H9 (cell line): ENCODE data around the gene RBFA. TPM values are rescaled to one million over a fixed set of nuclear protein-coding genes. Genes with fewer than 3 reads are reported as not detected.

Experiments
- DNase-seq: peaks from one replicate; pipeline ENCODE4 v3.0.0-alpha.2; 2017
- H2AFZ ChIP-seq: one replicate; pipeline ENCODE4 v1.6.1; 2013; ENCODE audit warnings: mild to moderate bottlenecking, low read length, control low read depth, moderate library complexity
- H2AK5ac ChIP-seq: 2 replicates; pipeline ENCODE4 v1.6.1; 2013; ENCODE audit warnings: low read length, control low read depth, mixed read lengths; ENCODE audit not compliant: insufficient read length
- H2BK120ac ChIP-seq: one replicate; pipeline ENCODE4 v1.6.1; 2013; ENCODE audit warnings: low read depth, mild to moderate bottlenecking, low read length, control low read depth, inconsistent platforms; ENCODE audit not compliant: poor library complexity, severe bottlenecking
- H2BK12ac ChIP-seq: 2 replicates; pipeline ENCODE4 v1.6.1; 2013; ENCODE audit warnings: low read length, control low read depth, mixed read lengths, low read depth; ENCODE audit not compliant: insufficient read length
- H2BK15ac ChIP-seq: 2 replicates; pipeline ENCODE4 v1.6.1; 2013; ENCODE audit warnings: low read depth, low read length, control low read depth
- H2BK20ac ChIP-seq: one replicate; pipeline ENCODE4 v1.6.1; 2013; ENCODE audit warnings: low read depth, mild to moderate bottlenecking, low read length, control low read depth, inconsistent platforms; ENCODE audit not compliant: poor library complexity, severe bottlenecking
- H2BK5ac ChIP-seq: 2 replicates; pipeline ENCODE4 v1.6.1; 2013; ENCODE audit warnings: low read length, control low read depth, mixed read lengths; ENCODE audit not compliant: insufficient read length
- H3K14ac ChIP-seq: 2 replicates; pipeline ENCODE4 v1.6.1; 2013; ENCODE audit warnings: low read length, control low read depth; ENCODE audit not compliant: insufficient read depth
- H3K18ac ChIP-seq: 2 replicates; pipeline ENCODE4 v1.6.1; 2013; ENCODE audit warnings: low read depth, mild to moderate bottlenecking, mixed read lengths, low read length, control low read depth; ENCODE audit not compliant: insufficient read length
- H3K23ac ChIP-seq: 2 replicates; pipeline ENCODE4 v1.6.1; 2013; ENCODE audit warnings: low read length, control low read depth, mixed read lengths, low read depth; ENCODE audit not compliant: insufficient read length
- H3K23me2 ChIP-seq: 2 replicates; pipeline ENCODE4 v1.6.1; 2013; ENCODE audit warnings: low read depth, mild to moderate bottlenecking, mixed read lengths, low read length, control low read depth; ENCODE audit not compliant: insufficient read length, poor library complexity, severe bottlenecking
- H3K27ac ChIP-seq: 2 replicates; pipeline ENCODE4 v1.5.1; 2013; ENCODE audit warnings: low read length, control low read depth, mixed read lengths, low read depth; ENCODE audit not compliant: insufficient read length
- H3K27me3 ChIP-seq: 2 replicates; pipeline ENCODE4 v1.6.1; 2013; ENCODE audit warnings: low read length, control low read depth, inconsistent platforms; ENCODE audit not compliant: insufficient read depth
- H3K4ac ChIP-seq: 2 replicates; pipeline ENCODE4 v1.6.1; 2013; ENCODE audit warnings: low read depth, mild to moderate bottlenecking, control low read depth, inconsistent platforms, low read length, moderate library complexity
- H3K4me1 ChIP-seq: 2 replicates; pipeline ENCODE4 v1.6.1; 2013; ENCODE audit warnings: low read length, control low read depth, inconsistent platforms; ENCODE audit not compliant: insufficient read depth
- H3K4me2 ChIP-seq: 2 replicates; pipeline ENCODE4 v1.6.1; 2013; ENCODE audit warnings: low read length, control low read depth, mixed read lengths; ENCODE audit not compliant: insufficient read length, insufficient read depth
- H3K56ac ChIP-seq: 2 replicates; pipeline ENCODE4 v1.6.1; 2013; ENCODE audit warnings: low read depth, mild to moderate bottlenecking, mixed read lengths, low read length, control low read depth; ENCODE audit not compliant: insufficient read length
- H3K79me1 ChIP-seq: 2 replicates; pipeline ENCODE4 v1.6.1; 2013; ENCODE audit warnings: low read depth, mild to moderate bottlenecking, moderate library complexity, low read length, control low read depth, inconsistent platforms; ENCODE audit not compliant: insufficient read depth, poor library complexity, severe bottlenecking
- H3K79me2 ChIP-seq: 2 replicates; pipeline ENCODE4 v1.6.1; 2013; ENCODE audit warnings: low read length, control low read depth, inconsistent platforms; ENCODE audit not compliant: insufficient read depth
- H3K9ac ChIP-seq: 2 replicates; pipeline ENCODE4 v1.6.1; 2013; ENCODE audit warnings: low read length, control low read depth, mixed read lengths; ENCODE audit not compliant: insufficient read length; ENCODE audit errors: extremely low read depth
- H3K9me3 ChIP-seq: one replicate; pipeline ENCODE4 v1.6.1; 2013; ENCODE audit warnings: low read depth, low read length, inconsistent platforms; ENCODE audit not compliant: control insufficient read depth
- H3T11ph ChIP-seq: one replicate; pipeline ENCODE4 v1.6.1; 2013; ENCODE audit warnings: mild to moderate bottlenecking, low read length, control low read depth, inconsistent platforms
- H4K20me1 ChIP-seq: one replicate; pipeline ENCODE4 v1.6.1; 2013; ENCODE audit not compliant: control insufficient read depth, insufficient read length, insufficient read depth
- H4K5ac ChIP-seq: 2 replicates; pipeline ENCODE4 v1.6.1; 2013; ENCODE audit warnings: low read depth, mild to moderate bottlenecking, mixed read lengths, low read length, control low read depth; ENCODE audit not compliant: insufficient read length
- H4K8ac ChIP-seq: replicated peaks from 2 replicates; pipeline ENCODE4 v1.6.1; 2013; ENCODE audit warnings: low read length, control low read depth, mixed read lengths, low read depth; ENCODE audit not compliant: insufficient read length
- H4K91ac ChIP-seq: 2 replicates; pipeline ENCODE4 v1.6.1; 2013; ENCODE audit warnings: low read depth, mild to moderate bottlenecking, moderate library complexity, mixed read lengths, low read length, control low read depth; ENCODE audit not compliant: insufficient read length
- H3K27ac Mint-ChIP-seq, 3 experiments: 2 replicates in 2 of 3; 3 replicates in 1 of 3; pipeline ENCODE4 v1.8.0; 2020 to 2021; ENCODE audit warnings: mixed read lengths in 3 of 3, mild to moderate bottlenecking in 1 of 3, moderate library complexity in 1 of 3
- H3K27me3 Mint-ChIP-seq: 2 replicates; pipeline ENCODE4 v1.8.0; 2021; ENCODE audit warnings: low read depth, mild to moderate bottlenecking, moderate library complexity, mixed read lengths
- H3K36me3 Mint-ChIP-seq, 3 experiments: 2 replicates in 2 of 3; 3 replicates in 1 of 3; pipeline ENCODE4 v1.8.0; 2020 to 2021; ENCODE audit warnings: low read depth in 3 of 3, mixed read lengths in 3 of 3; ENCODE audit not compliant: insufficient read depth in 1 of 3
- H3K4me1 Mint-ChIP-seq, 2 experiments: 2 replicates each; pipeline ENCODE4 v1.8.0; 2020; ENCODE audit warnings: mixed read lengths in 2 of 2
- H3K4me3 Mint-ChIP-seq, 2 experiments: 2 replicates in 1 of 2; 3 replicates in 1 of 2; pipeline ENCODE4 v1.8.0; 2020 to 2021; ENCODE audit warnings: mild to moderate bottlenecking in 2 of 2, mixed read lengths in 2 of 2, moderate library complexity in 1 of 2
- H3K9me3 Mint-ChIP-seq, 2 experiments: 2 replicates in 1 of 2; 3 replicates in 1 of 2; pipeline ENCODE4 v1.8.0; 2020; ENCODE audit warnings: mild to moderate bottlenecking in 2 of 2, mixed read lengths in 2 of 2, moderate library complexity in 1 of 2
- CTCF ChIP-seq: fragments of 200-600 bp; sonication (generic); conservative IDR thresholded peaks from 3 replicates; pipeline ENCODE4 v1.8.0; 2021; ENCODE audit warnings: antibody characterized with exemption, mild to moderate bottlenecking
- WGBS: extraction: QIAGEN DNeasy Blood & Tissue Kit; methylation state at CpG from one replicate; pipeline ENCODE4 v1.1.7; 2013; ENCODE audit warnings: missing lambda C conversion rate, low lambda C conversion rate, mixed read lengths; ENCODE audit not compliant: insufficient read length; ENCODE audit errors: extremely low coverage; 5-methylcytosine and 5-hydroxymethylcytosine counted together
- total RNA-seq: library from RNA; stranded (reverse); gene quantifications from 2 replicates; pipeline ENCODE4 v1.2.1, GENCODE V29; 2021

RBFA gene
- total RNA-seq, 1 experiment from 2014 or later, result 42.5 TPM

- no peak overlapping the region for H3K27ac ChIP-seq
Observed at GRCh38 chr18:80068571-80069272, 34.5 kb downstream of the RBFA start.

More at GRCh38 chr18:80068571-80069272, 34.5 kb downstream of the RBFA start:
- no peak overlapping the region for H2BK12ac ChIP-seq
- H4K5ac ChIP-seq, result no peak overlapping the region
- H4K8ac ChIP-seq, result no peak overlapping the region
- no peak overlapping the region for H4K91ac ChIP-seq
- H3K23ac ChIP-seq, result no peak overlapping the region
- Mint-ChIP-seq H3K9me3 (peaks cover 8% of the 10 kb centered on the region in 2 experiments; a peak in 4 of 5 replicates), H3K36me3 (peaks cover 3 to 7% (median 4%) of the 10 kb centered on the region in 3 experiments; a peak in 4 of 7 replicates), H3K4me1 (peaks cover 10 to 13% of the 10 kb centered on the region in 2 experiments), H3K27me3 (no peaks in the 10 kb centered on the region), H3K4me3 (no peak overlapping the region), H3K27ac (peak overlapping the region in 1 of 3 experiments; percentile 62; a peak in 1 of 7 replicates)
- no peak overlapping the region for H2BK20ac ChIP-seq
- H2AK5ac ChIP-seq, result no peak overlapping the region
- H2BK15ac ChIP-seq, result no peak overlapping the region
- no peaks in the 10 kb centered on the region for H4K20me1 ChIP-seq
- H3K4ac ChIP-seq, result no peak overlapping the region
- no peak overlapping the region for H3K56ac ChIP-seq
- no peak overlapping the region for H3K4me2 ChIP-seq
- no peak overlapping the region for H2BK5ac ChIP-seq
- no peak overlapping the region for H3T11ph ChIP-seq
- H3K14ac ChIP-seq, result no peak overlapping the region
- WGBS, result no CpG with 5 or more reads among the region's 10 CpGs
- no peak overlapping the region for H3K9ac ChIP-seq
- H2BK120ac ChIP-seq, result no peak overlapping the region
- no peak overlapping the region for H3K18ac ChIP-seq
- H3K23me2 ChIP-seq, result no peaks in the 10 kb centered on the region
- no peak overlapping the region for H2AFZ ChIP-seq
- no peaks in the 10 kb centered on the region for H3K79me2 ChIP-seq
- DNase-seq, result no peak
- no peaks in the 10 kb centered on the region for H3K79me1 ChIP-seq
- H3K4me1 ChIP-seq, result no peaks in the 10 kb centered on the region
- no peaks in the 10 kb centered on the region for H3K9me3 ChIP-seq
- H3K27me3 ChIP-seq, result no peaks in the 10 kb centered on the region
- no peak for TF ChIP-seq CTCF
